Liver (tissue), 3 donors: ENCODE measurements around the gene ZNF717.

Experiments
- ATF3 ChIP-seq: IDR thresholded peaks from 2 replicates; pipeline ENCODE4 v1.6.1; 2016; ENCODE audit warnings: antibody characterized with exemption
- CTCF ChIP-seq: fragments of 150-350 bp; IDR thresholded peaks from 2 replicates; pipeline ENCODE4 v1.5.1; 2017; ENCODE audit warnings: improper control_type of control experiment, low read depth, low read length; ENCODE audit not compliant: missing input control
- donor health status: healthy.
- donor health status: healthy.

GRCh38 chr3:75781079-75781745 is 4.1 kb downstream of the ZNF717 start:
- TF ChIP-seq ATF3 (no peak), CTCF (no peak)
